WTC11 (cell line): Measurements from ENCODE around the gene EDDM13. TPM values are rescaled to one million over a fixed set of nuclear protein-coding genes. Genes with fewer than 3 reads are reported as not detected.
"Not testable (repeated sequence)": the region's sequence is repeated elsewhere in the genome, so short reads cannot be mapped to it uniquely, and the experiment has no call there.

Experiments used
- ATAC-seq: fragments of 200-7000 bp; cut with Tn5 transposase; 2 replicates; pipeline ENCODE4 v1.10.0; 2021; ENCODE audit warnings: mild to moderate bottlenecking, moderate library complexity
- CTCF ChIA-PET: fragments of 300-600 bp; sonication (Branson Sonifier 250); formaldehyde crosslinking; loops from one replicate; lab custom pipeline; 2021; ENCODE audit warnings: antibody characterized with exemption; lab: Charles Lee
- POLR2A ChIA-PET: fragments of 350-600 bp; sonication (Branson Sonifier 250); formaldehyde crosslinking; loops from one replicate; lab custom pipeline; 2021; ENCODE audit warnings: antibody characterized with exemption; lab: Charles Lee
- DNase-seq: peaks from one replicate; pipeline ENCODE4 v3.0.0; 2021; ENCODE audit warnings: low spot score
- H3K27ac Mint-ChIP-seq: 2 replicates; pipeline ENCODE4 v1.8.0; 2021; ENCODE audit warnings: mixed read lengths
- H3K27me3 Mint-ChIP-seq: 2 replicates; pipeline ENCODE4 v1.8.0; 2021; ENCODE audit warnings: low read depth, mild to moderate bottlenecking, moderate library complexity, mixed read lengths
- H3K36me3 Mint-ChIP-seq: 2 replicates; pipeline ENCODE4 v1.8.0; 2021; ENCODE audit warnings: mixed read lengths
- H3K4me1 Mint-ChIP-seq: 2 replicates; pipeline ENCODE4 v1.8.0; 2022; ENCODE audit warnings: mixed read lengths
- H3K4me3 Mint-ChIP-seq: 2 replicates; pipeline ENCODE4 v1.8.0; 2021; ENCODE audit warnings: mild to moderate bottlenecking, moderate library complexity, mixed read lengths
- H3K9me3 Mint-ChIP-seq: 2 replicates; pipeline ENCODE4 v1.8.0; 2021; ENCODE audit warnings: mixed read lengths
- CREB1 ChIP-seq: sonication (generic); formaldehyde crosslinking; IDR thresholded peaks from 2 replicates; pipeline ENCODE4 v1.8.0; 2023; ENCODE audit warnings: mild to moderate bottlenecking, missing genetic modification reagents
- CREM ChIP-seq: sonication (generic); formaldehyde crosslinking; IDR thresholded peaks from 2 replicates; pipeline ENCODE4 v1.8.1; 2022; ENCODE audit warnings: mild to moderate bottlenecking, missing genetic modification reagents, moderate library complexity
- ETV6 ChIP-seq: sonication (generic); formaldehyde crosslinking; IDR thresholded peaks from 2 replicates; pipeline ENCODE4 v1.8.1; 2022; ENCODE audit warnings: mild to moderate bottlenecking, missing genetic modification reagents
- GABPB1 ChIP-seq: sonication (generic); formaldehyde crosslinking; IDR thresholded peaks from 2 replicates; pipeline ENCODE4 v1.8.1; 2023; ENCODE audit warnings: mild to moderate bottlenecking, missing genetic modification reagents
- HMGA2 ChIP-seq: fragments of 250-450 bp; sonication (Bioruptor Pico); IDR thresholded peaks from 2 replicates; pipeline ENCODE4 v1.4.0; 2021; ENCODE audit warnings: mild to moderate bottlenecking, moderate library complexity
- IRF2 ChIP-seq: sonication (generic); formaldehyde crosslinking; IDR thresholded peaks from 2 replicates; pipeline ENCODE4 v1.8.0; 2022; ENCODE audit warnings: low read depth, missing genetic modification reagents, borderline replicate concordance
- KAT7 ChIP-seq: sonication (generic); formaldehyde crosslinking; IDR thresholded peaks from 2 replicates; pipeline ENCODE4 v1.8.1; 2023; ENCODE audit warnings: missing genetic modification reagents, mild to moderate bottlenecking, borderline replicate concordance
- MYBL2 ChIP-seq: sonication (generic); formaldehyde crosslinking; IDR thresholded peaks from 2 replicates; pipeline ENCODE4 v1.8.1; 2023; ENCODE audit warnings: mild to moderate bottlenecking, moderate library complexity, missing genetic modification reagents
- RORB ChIP-seq: fragments of 250-450 bp; sonication (Bioruptor Pico); IDR thresholded peaks from 2 replicates; pipeline ENCODE4 v1.9.0; 2021; ENCODE audit warnings: mild to moderate bottlenecking
- SOX15 ChIP-seq: fragments of 250-450 bp; sonication (Bioruptor Pico); IDR thresholded peaks from 2 replicates; pipeline ENCODE4 v1.9.0; 2021; ENCODE audit warnings: mild to moderate bottlenecking
- ZNF138 ChIP-seq: sonication (generic); formaldehyde crosslinking; conservative IDR thresholded peaks from 2 replicates; pipeline ENCODE4 v1.8.1; 2022; ENCODE audit warnings: mild to moderate bottlenecking, moderate library complexity, missing genetic modification reagents
- ZNF317 ChIP-seq: sonication (generic); formaldehyde crosslinking; IDR thresholded peaks from 2 replicates; pipeline ENCODE4 v1.8.1; 2023; ENCODE audit warnings: low read depth, mild to moderate bottlenecking, moderate library complexity, missing genetic modification reagents, borderline replicate concordance
- ZNF423 ChIP-seq: fragments of 250-450 bp; sonication (Bioruptor Pico); IDR thresholded peaks from 2 replicates; pipeline ENCODE4 v2.1.2; 2022; ENCODE audit warnings: mild to moderate bottlenecking, moderate library complexity
- ZNF671 ChIP-seq: fragments of 250-450 bp; sonication (Bioruptor Pico); IDR thresholded peaks from 2 replicates; pipeline ENCODE4 v1.8.0; 2021; ENCODE audit warnings: mild to moderate bottlenecking
- total RNA-seq: library from RNA; stranded (reverse); gene quantifications from 3 replicates; pipeline ENCODE4 v1.2.3, GENCODE V29; 2021
- TF ChIP-seq, protein P1 (sequence below): sonication (generic); formaldehyde crosslinking; IDR thresholded peaks from 2 replicates; pipeline ENCODE4 v1.8.1; 2023; ENCODE audit warnings: mild to moderate bottlenecking, missing genetic modification reagents
- TF ChIP-seq, protein P2 (sequence below): fragments of 250-450 bp; sonication (Bioruptor Pico); IDR thresholded peaks from 2 replicates; pipeline ENCODE4 v1.9.0; 2021; ENCODE audit warnings: mild to moderate bottlenecking
- TF ChIP-seq, protein P3 (sequence below): sonication (generic); formaldehyde crosslinking; IDR thresholded peaks from 2 replicates; pipeline ENCODE4 v1.8.0; 2022; ENCODE audit warnings: missing genetic modification reagents
- TF ChIP-seq, protein P4 (sequence below): sonication (generic); formaldehyde crosslinking; IDR thresholded peaks from 2 replicates; pipeline ENCODE4 v1.8.1; 2022; ENCODE audit warnings: low read depth, missing genetic modification reagents, borderline replicate concordance
- TF ChIP-seq, protein P5 (sequence below): sonication (generic); formaldehyde crosslinking; IDR thresholded peaks from 2 replicates; pipeline ENCODE4 v1.8.0; 2023; ENCODE audit warnings: mild to moderate bottlenecking, missing genetic modification reagents
- TF ChIP-seq, protein P6 (sequence below): sonication (generic); formaldehyde crosslinking; IDR thresholded peaks from 2 replicates; pipeline ENCODE4 v1.8.0; 2023; ENCODE audit warnings: missing genetic modification reagents, mild to moderate bottlenecking, borderline replicate concordance

EDDM13 gene
- total RNA-seq, 1 experiment from 2014 or later = not detected

DNA sequence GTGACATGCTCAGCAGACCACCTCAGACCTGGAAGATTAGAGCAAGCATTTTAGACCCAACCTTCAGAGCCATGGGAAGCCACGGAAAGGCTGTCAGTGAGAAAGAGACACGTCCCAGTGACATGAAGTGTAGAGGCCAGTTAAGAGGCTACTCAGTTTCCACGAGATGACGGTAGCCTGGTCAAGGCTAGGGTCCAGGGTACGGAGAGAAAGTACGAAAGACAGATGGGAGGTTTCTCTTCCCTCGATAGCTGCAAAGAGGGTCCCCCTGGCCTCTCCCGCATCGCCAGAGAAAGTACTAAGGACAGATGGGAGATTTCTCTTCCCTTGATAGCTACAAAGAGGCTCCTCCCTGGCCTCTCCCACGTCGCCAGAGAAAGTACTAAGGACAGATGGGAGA, 33.5 kb downstream of the EDDM13 start (continued):
- TF ChIP-seq, protein P1, sequence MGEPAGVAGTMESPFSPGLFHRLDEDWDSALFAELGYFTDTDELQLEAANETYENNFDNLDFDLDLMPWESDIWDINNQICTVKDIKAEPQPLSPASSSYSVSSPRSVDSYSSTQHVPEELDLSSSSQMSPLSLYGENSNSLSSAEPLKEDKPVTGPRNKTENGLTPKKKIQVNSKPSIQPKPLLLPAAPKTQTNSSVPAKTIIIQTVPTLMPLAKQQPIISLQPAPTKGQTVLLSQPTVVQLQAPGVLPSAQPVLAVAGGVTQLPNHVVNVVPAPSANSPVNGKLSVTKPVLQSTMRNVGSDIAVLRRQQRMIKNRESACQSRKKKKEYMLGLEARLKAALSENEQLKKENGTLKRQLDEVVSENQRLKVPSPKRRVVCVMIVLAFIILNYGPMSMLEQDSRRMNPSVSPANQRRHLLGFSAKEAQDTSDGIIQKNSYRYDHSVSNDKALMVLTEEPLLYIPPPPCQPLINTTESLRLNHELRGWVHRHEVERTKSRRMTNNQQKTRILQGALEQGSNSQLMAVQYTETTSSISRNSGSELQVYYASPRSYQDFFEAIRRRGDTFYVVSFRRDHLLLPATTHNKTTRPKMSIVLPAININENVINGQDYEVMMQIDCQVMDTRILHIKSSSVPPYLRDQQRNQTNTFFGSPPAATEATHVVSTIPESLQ (CRISPR knock-in tag) = no peak
- TF ChIP-seq ZNF423 = no peak
- no peak for TF ChIP-seq KAT7 (CRISPR knock-in tag)
- TF ChIP-seq ZNF138 (CRISPR knock-in tag) = no peak
- TF ChIP-seq, protein P2, sequence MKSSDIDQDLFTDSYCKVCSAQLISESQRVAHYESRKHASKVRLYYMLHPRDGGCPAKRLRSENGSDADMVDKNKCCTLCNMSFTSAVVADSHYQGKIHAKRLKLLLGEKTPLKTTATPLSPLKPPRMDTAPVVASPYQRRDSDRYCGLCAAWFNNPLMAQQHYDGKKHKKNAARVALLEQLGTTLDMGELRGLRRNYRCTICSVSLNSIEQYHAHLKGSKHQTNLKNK (CRISPR knock-in tag) = no peak
- TF ChIP-seq CREB1 = no peak
- no peak for TF ChIP-seq HMGA2 (CRISPR knock-in tag)
- no peak for TF ChIP-seq ETV6
- no peak for TF ChIP-seq IRF2 (CRISPR knock-in tag)
- no peak for TF ChIP-seq CREM (CRISPR knock-in tag)

DNA sequence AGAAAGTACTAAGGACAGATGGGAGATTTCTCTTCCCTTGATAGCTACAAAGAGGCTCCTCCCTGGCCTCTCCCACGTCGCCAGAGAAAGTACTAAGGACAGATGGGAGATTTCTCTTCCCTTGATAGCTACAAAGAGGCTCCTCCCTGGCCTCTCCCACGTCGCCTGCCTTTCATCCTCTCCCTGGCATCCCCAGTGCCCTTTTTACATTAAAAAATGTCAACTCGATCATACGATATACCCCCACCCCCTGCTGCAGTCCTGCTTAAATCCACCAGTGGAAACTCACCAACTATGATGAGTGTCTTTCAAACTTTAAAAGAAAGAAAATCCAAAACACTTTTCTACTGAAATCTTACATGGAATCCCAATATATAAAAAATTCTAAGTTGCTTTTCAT, 34.5 kb downstream of the EDDM13 start:
- peaks cover 11% of the 10 kb centered on the region for H3K36me3 Mint-ChIP-seq
- POLR2A ChIA-PET, ATAC-seq, CTCF ChIA-PET, H3K9me3 Mint-ChIP-seq, DNase-seq, H3K4me3 Mint-ChIP-seq, H3K4me1 Mint-ChIP-seq, H3K27ac Mint-ChIP-seq, H3K27me3 Mint-ChIP-seq: not testable (repeated sequence)

DNA sequence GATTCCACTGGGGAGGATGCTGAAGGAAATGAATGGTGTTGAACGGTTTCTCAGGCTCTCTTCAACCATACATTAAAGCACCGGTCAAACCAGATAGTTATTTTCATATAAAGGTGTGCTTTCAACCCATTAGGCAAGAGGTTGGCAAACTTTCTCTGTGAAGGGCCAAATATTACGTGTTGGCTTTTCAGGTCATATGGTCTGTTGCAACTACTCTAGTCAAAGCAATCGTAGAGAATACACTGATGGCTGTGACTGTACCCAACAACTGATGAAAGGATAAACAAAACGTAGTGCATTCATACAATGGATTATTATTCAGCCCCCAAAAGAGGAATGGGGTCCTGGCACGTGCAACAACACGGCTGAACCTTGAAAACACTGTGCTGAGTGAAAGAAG, 36.2 kb downstream of the EDDM13 start:
- POLR2A ChIA-PET = no interaction called here
- H3K36me3 Mint-ChIP-seq = peaks cover 11% of the 10 kb centered on the region
- peaks cover 9% of the 10 kb centered on the region for H3K4me1 Mint-ChIP-seq
- CTCF ChIA-PET = no interaction called here
- H3K27me3 Mint-ChIP-seq = no peaks in the 10 kb centered on the region
- peaks cover 3% of the 10 kb centered on the region for H3K9me3 Mint-ChIP-seq
- ATAC-seq = no peak
- H3K27ac Mint-ChIP-seq = no peak overlapping the region
- H3K4me3 Mint-ChIP-seq = no peak overlapping the region
- DNase-seq = no peak
- TF ChIP-seq, protein P3, sequence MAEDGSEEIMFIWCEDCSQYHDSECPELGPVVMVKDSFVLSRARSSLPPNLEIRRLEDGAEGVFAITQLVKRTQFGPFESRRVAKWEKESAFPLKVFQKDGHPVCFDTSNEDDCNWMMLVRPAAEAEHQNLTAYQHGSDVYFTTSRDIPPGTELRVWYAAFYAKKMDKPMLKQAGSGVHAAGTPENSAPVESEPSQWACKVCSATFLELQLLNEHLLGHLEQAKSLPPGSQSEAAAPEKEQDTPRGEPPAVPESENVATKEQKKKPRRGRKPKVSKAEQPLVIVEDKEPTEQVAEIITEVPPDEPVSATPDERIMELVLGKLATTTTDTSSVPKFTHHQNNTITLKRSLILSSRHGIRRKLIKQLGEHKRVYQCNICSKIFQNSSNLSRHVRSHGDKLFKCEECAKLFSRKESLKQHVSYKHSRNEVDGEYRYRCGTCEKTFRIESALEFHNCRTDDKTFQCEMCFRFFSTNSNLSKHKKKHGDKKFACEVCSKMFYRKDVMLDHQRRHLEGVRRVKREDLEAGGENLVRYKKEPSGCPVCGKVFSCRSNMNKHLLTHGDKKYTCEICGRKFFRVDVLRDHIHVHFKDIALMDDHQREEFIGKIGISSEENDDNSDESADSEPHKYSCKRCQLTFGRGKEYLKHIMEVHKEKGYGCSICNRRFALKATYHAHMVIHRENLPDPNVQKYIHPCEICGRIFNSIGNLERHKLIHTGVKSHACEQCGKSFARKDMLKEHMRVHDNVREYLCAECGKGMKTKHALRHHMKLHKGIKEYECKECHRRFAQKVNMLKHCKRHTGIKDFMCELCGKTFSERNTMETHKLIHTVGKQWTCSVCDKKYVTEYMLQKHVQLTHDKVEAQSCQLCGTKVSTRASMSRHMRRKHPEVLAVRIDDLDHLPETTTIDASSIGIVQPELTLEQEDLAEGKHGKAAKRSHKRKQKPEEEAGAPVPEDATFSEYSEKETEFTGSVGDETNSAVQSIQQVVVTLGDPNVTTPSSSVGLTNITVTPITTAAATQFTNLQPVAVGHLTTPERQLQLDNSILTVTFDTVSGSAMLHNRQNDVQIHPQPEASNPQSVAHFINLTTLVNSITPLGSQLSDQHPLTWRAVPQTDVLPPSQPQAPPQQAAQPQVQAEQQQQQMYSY = no peak
- no peak for TF ChIP-seq ZNF317 (CRISPR knock-in tag)
- no peak for TF ChIP-seq CREB1
- no peak for TF ChIP-seq GABPB1 (CRISPR knock-in tag)
- TF ChIP-seq MYBL2 = no peak
- no peak for TF ChIP-seq ZNF671 (CRISPR knock-in tag)
- TF ChIP-seq RORB (CRISPR knock-in tag) = no peak
- TF ChIP-seq, protein P4, sequence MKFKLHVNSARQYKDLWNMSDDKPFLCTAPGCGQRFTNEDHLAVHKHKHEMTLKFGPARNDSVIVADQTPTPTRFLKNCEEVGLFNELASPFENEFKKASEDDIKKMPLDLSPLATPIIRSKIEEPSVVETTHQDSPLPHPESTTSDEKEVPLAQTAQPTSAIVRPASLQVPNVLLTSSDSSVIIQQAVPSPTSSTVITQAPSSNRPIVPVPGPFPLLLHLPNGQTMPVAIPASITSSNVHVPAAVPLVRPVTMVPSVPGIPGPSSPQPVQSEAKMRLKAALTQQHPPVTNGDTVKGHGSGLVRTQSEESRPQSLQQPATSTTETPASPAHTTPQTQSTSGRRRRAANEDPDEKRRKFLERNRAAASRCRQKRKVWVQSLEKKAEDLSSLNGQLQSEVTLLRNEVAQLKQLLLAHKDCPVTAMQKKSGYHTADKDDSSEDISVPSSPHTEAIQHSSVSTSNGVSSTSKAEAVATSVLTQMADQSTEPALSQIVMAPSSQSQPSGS (CRISPR knock-in tag) = no peak
- no peak for TF ChIP-seq HMGA2 (CRISPR knock-in tag)
- no peak for TF ChIP-seq IRF2 (CRISPR knock-in tag)
- TF ChIP-seq SOX15 = no peak
- TF ChIP-seq, protein P5, sequence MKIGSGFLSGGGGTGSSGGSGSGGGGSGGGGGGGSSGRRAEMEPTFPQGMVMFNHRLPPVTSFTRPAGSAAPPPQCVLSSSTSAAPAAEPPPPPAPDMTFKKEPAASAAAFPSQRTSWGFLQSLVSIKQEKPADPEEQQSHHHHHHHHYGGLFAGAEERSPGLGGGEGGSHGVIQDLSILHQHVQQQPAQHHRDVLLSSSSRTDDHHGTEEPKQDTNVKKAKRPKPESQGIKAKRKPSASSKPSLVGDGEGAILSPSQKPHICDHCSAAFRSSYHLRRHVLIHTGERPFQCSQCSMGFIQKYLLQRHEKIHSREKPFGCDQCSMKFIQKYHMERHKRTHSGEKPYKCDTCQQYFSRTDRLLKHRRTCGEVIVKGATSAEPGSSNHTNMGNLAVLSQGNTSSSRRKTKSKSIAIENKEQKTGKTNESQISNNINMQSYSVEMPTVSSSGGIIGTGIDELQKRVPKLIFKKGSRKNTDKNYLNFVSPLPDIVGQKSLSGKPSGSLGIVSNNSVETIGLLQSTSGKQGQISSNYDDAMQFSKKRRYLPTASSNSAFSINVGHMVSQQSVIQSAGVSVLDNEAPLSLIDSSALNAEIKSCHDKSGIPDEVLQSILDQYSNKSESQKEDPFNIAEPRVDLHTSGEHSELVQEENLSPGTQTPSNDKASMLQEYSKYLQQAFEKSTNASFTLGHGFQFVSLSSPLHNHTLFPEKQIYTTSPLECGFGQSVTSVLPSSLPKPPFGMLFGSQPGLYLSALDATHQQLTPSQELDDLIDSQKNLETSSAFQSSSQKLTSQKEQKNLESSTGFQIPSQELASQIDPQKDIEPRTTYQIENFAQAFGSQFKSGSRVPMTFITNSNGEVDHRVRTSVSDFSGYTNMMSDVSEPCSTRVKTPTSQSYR (CRISPR knock-in tag) = no peak
- TF ChIP-seq, protein P6, sequence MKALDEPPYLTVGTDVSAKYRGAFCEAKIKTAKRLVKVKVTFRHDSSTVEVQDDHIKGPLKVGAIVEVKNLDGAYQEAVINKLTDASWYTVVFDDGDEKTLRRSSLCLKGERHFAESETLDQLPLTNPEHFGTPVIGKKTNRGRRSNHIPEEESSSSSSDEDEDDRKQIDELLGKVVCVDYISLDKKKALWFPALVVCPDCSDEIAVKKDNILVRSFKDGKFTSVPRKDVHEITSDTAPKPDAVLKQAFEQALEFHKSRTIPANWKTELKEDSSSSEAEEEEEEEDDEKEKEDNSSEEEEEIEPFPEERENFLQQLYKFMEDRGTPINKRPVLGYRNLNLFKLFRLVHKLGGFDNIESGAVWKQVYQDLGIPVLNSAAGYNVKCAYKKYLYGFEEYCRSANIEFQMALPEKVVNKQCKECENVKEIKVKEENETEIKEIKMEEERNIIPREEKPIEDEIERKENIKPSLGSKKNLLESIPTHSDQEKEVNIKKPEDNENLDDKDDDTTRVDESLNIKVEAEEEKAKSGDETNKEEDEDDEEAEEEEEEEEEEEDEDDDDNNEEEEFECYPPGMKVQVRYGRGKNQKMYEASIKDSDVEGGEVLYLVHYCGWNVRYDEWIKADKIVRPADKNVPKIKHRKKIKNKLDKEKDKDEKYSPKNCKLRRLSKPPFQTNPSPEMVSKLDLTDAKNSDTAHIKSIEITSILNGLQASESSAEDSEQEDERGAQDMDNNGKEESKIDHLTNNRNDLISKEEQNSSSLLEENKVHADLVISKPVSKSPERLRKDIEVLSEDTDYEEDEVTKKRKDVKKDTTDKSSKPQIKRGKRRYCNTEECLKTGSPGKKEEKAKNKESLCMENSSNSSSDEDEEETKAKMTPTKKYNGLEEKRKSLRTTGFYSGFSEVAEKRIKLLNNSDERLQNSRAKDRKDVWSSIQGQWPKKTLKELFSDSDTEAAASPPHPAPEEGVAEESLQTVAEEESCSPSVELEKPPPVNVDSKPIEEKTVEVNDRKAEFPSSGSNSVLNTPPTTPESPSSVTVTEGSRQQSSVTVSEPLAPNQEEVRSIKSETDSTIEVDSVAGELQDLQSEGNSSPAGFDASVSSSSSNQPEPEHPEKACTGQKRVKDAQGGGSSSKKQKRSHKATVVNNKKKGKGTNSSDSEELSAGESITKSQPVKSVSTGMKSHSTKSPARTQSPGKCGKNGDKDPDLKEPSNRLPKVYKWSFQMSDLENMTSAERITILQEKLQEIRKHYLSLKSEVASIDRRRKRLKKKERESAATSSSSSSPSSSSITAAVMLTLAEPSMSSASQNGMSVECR (CRISPR knock-in tag) = no peak
